Kidney (tissue), 14 donors: Measurements from ENCODE around the gene HES1. TPM values are rescaled to one million over a fixed set of nuclear protein-coding genes. Genes with fewer than 3 reads are reported as not detected.
"Not testable (repeated sequence)": the region's sequence is repeated elsewhere in the genome, so short reads cannot be mapped to it uniquely, and the experiment has no call there.

ENCODE experiments used
- DNase-seq, 5 donors: peaks; one replicate each; pipeline ENCODE4 v3.0.0-alpha.2; 2013 to 2020
- FAIRE-seq: peaks from 2 replicates; lab custom pipeline; 2012; peaks lifted over from hg19 to GRCh38; lab: Jason Lieb, UNC
- H3K27ac ChIP-seq, 2 donors: one replicate each; pipeline ENCODE4 v1.7.0; 2013; ENCODE audit warnings: low read depth in 2 of 2, low read length in 2 of 2, inconsistent platforms in 1 of 2
- H3K27me3 ChIP-seq: one replicate; pipeline ENCODE4 v1.7.1; 2013; ENCODE audit warnings: low read length, inconsistent platforms; ENCODE audit not compliant: control insufficient read depth, insufficient read depth
- H3K36me3 ChIP-seq, 3 donors: one replicate each; pipeline versions ENCODE4 v1.7.0 to v1.7.1; 2013; ENCODE audit warnings: low read length in 3 of 3, control low read depth in 1 of 3, inconsistent platforms in 1 of 3; ENCODE audit not compliant: insufficient read depth in 3 of 3, control insufficient read depth in 2 of 3
- H3K4me1 ChIP-seq, 3 donors: one replicate each; pipeline versions ENCODE4 v1.7.0 to v1.7.1; 2013; ENCODE audit warnings: low read length in 3 of 3, inconsistent platforms in 1 of 3, low read depth in 1 of 3; ENCODE audit not compliant: control insufficient read depth in 2 of 3, insufficient read depth in 2 of 3
- H3K4me3 ChIP-seq, 3 donors: one replicate each; pipeline versions ENCODE4 v1.7.0 to v1.8.1; 2013; ENCODE audit warnings: low read length in 3 of 3, control low read depth in 1 of 3, inconsistent platforms in 1 of 3
- H3K9ac ChIP-seq, 3 donors: one replicate each; pipeline versions ENCODE4 v1.7.0 to v1.7.1; 2013; ENCODE audit warnings: low read length in 3 of 3, control low read depth in 1 of 3, inconsistent platforms in 1 of 3
- H3K9me3 ChIP-seq, 3 donors: one replicate each; pipeline versions ENCODE4 v1.7.0 to v1.7.1; 2013; ENCODE audit warnings: low read length in 3 of 3, control low read depth in 1 of 3, inconsistent platforms in 1 of 3; ENCODE audit not compliant: control insufficient read depth in 2 of 3, insufficient read depth in 1 of 3
- CTCF ChIP-seq: IDR thresholded peaks from 3 replicates; pipeline ENCODE4 v1.5.1; 2012; ENCODE audit warnings: mild to moderate bottlenecking, moderate library complexity, borderline replicate concordance; ENCODE audit not compliant: insufficient read depth; ENCODE audit errors: extremely low read depth
- intact Hi-C: fragments of 100-400 bp; cut with DNase I; formaldehyde crosslinking; loops from one replicate; pipeline ENCODE4 v1.11.1; 2022
- polyA plus RNA-seq: library from polyadenylated mRNA; stranded (reverse); fragments of 350-450 nt; fragmentation: Illumina TruSeq; extraction: RNeasy Lipid Tissue Mini Kit (QIAGEN cat#74804); gene quantifications from one replicate; pipeline ENCODE4 v1.2.3, GENCODE V29; 2014; ENCODE audit warnings: low read depth, low replicate concordance; ENCODE audit not compliant: insufficient read depth
- total RNA-seq: library from RNA; stranded (reverse); fragmentation: NEBNext Ultra II Directional; extraction: Animal tissue kit (Norgen Biotek cat#: 25700); gene quantifications from one replicate; pipeline ENCODE4 v1.2.1, GENCODE V29; 2021
- donor health status: control.
- donor health status: control.
- donor health status: control.
- donor health status: control.
- donor health status: control.
- donor health status: DM: yes; HTN: yes; CAD: no.
- donor health status: Normal renal cell carcinoma (clear cell type).

Gene HES1
- total and polyA plus RNA-seq, 2 donors from 2014 or later, result 44.3 to 77.4 TPM

GRCh38 chr3:194090716-194091115 is 45.2 kb upstream of the HES1 start:
- H3K27me3 ChIP-seq, result no peaks in the 10 kb centered on the region
- H3K36me3 ChIP-seq, result no peaks in the 10 kb centered on the region
- no peaks in the 10 kb centered on the region for H3K9me3 ChIP-seq
- no peak overlapping the region for H3K27ac ChIP-seq
- intact Hi-C loops, result no loop called here
- no peak for TF ChIP-seq CTCF
- no peak for FAIRE-seq
- no peak overlapping the region for H3K9ac ChIP-seq
- DNase-seq, result peak in 1 of 5 donors; percentile 42
- peaks cover 12 to 14% (median 13%) of the 10 kb centered on the region in 3 donors for H3K4me1 ChIP-seq
- no peak overlapping the region for H3K4me3 ChIP-seq

- Histone ChIP-seq H3K9me3 (no peaks in the 10 kb centered on the region), H3K36me3 (no peaks in the 10 kb centered on the region), H3K4me3 (no peak overlapping the region), H3K9ac (no peak overlapping the region), H3K27me3 (no peaks in the 10 kb centered on the region), H3K4me1 (peaks cover 12 to 16% (median 14%) of the 10 kb centered on the region in 3 donors), H3K27ac (no peak overlapping the region)
- FAIRE-seq, result no peak
- DNase-seq, result no peak
- no peak for TF ChIP-seq CTCF
- intact Hi-C loops, result no loop called here
Measured at GRCh38 chr3:194091141-194091540, 44.8 kb upstream of the HES1 start.

- H3K27ac ChIP-seq, DNase-seq, H3K36me3 ChIP-seq, intact Hi-C loops, H3K4me3 ChIP-seq, H3K9ac ChIP-seq, H3K27me3 ChIP-seq, FAIRE-seq, H3K9me3 ChIP-seq: not testable (repeated sequence)
- H3K4me1 ChIP-seq, result peaks cover 7 to 16% (median 14%) of the 10 kb centered on the region in 3 donors
Measured at GRCh38 chr3:194091897-194092296, 44.1 kb upstream of the HES1 start.

GRCh38 chr3:194092881-194093301 is 43.1 kb upstream of the HES1 start:
- H3K4me3 ChIP-seq, result no peak overlapping the region
- no peak for FAIRE-seq
- no peak overlapping the region for H3K9ac ChIP-seq
- no peak for TF ChIP-seq CTCF
- H3K4me1 ChIP-seq, result peaks cover 10 to 21% (median 17%) of the 10 kb centered on the region in 3 donors
- intact Hi-C loops, result no loop called here
- H3K27me3 ChIP-seq, result no peaks in the 10 kb centered on the region
- no peaks in the 10 kb centered on the region for H3K36me3 ChIP-seq
- H3K9me3 ChIP-seq, result no peaks in the 10 kb centered on the region
- H3K27ac ChIP-seq, result peak overlapping the region; percentile 5 to 40
- DNase-seq, result peak in 3 of 5 donors; percentile 39 to 63 (median 60)
